NB4 (cell line): Measurements from ENCODE around the gene IL10.

Source experiments
- DNase-seq: peaks from one replicate; pipeline ENCODE4 v3.0.0; 2010; ENCODE audit warnings: low read depth
- H3K4me3 ChIP-seq: one replicate; pipeline ENCODE4 v1.5.1; 2011; ENCODE audit warnings: mild to moderate bottlenecking, low read depth, low read length, moderate library complexity
- MYC ChIP-seq: IDR thresholded peaks from 2 replicates; pipeline ENCODE4 v1.6.1; 2011; ENCODE audit warnings: low read depth, low read length
- POLR2A ChIP-seq: IDR thresholded peaks from 2 replicates; pipeline ENCODE4 v1.6.1; 2011; ENCODE audit warnings: mild to moderate bottlenecking; ENCODE audit not compliant: insufficient read length; ENCODE audit errors: extremely low read depth
- TF ChIP-seq, protein P1 (sequence below): IDR thresholded peaks from one replicate; pipeline ENCODE4 v1.5.1; 2012; ENCODE audit warnings: low read depth, low read length
- TF ChIP-seq, protein P2 (sequence below): IDR thresholded peaks from 2 replicates; pipeline ENCODE4 v1.6.1; 2011; ENCODE audit warnings: low read depth, low read length

Gene IL10

DNA sequence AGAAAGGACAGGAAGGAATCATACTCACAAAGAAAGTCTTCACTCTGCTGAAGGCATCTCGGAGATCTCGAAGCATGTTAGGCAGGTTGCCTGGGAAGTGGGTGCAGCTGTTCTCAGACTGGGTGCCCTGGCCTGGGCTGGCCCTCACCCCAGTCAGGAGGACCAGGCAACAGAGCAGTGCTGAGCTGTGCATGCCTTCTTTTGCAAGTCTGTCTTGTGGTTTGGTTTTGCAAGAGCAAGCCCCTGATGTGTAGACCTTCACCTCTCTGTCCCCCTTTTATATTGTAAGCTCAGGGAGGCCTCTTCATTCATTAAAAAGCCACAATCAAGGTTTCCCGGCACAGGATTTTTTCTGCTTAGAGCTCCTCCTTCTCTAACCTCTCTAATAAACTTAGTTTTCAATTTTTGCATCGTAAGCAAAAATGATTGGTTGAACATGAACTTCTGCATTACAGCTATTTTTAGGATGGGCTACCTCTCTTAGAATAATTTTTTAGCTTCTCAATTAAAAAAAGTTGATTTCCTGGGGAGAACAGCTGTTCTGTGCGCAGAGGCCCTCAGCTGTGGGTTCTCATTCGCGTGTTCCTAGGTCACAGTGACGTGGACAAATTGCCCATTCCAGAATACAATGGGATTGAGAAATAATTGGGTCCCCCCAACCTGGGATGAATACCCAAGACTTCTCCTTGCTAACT lies at the start of gene IL10:
IL10 (minus strand) TSS at position 252 of the 695 bp plus-strand sequence; CDS start at position 193, 59 bp downstream.
- peak; percentile 90 for DNase-seq
- no peak within 1 kb of the TSS for H3K4me3 ChIP-seq

DNA sequence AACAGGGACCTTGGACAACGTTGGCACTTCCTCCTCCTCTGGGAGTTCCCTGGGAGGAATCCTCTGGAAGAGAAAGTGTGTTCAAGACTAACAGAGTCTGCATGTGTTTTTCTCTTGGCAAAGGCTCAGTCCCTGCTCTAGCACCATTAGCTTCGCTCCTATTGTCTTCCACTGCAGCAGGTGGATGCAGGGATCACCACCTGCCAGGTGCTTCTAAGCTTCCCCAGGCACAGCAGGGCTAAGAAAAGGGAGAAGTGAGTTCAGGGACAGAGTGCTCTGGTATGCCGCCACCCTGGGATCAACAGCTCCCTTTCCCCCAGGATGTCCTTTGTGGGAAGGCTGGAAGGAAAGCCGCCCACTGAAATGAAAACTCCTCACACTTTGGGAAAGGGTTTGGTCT lies 49.2 kb upstream of the IL10 start:
- TF ChIP-seq, protein P1, sequence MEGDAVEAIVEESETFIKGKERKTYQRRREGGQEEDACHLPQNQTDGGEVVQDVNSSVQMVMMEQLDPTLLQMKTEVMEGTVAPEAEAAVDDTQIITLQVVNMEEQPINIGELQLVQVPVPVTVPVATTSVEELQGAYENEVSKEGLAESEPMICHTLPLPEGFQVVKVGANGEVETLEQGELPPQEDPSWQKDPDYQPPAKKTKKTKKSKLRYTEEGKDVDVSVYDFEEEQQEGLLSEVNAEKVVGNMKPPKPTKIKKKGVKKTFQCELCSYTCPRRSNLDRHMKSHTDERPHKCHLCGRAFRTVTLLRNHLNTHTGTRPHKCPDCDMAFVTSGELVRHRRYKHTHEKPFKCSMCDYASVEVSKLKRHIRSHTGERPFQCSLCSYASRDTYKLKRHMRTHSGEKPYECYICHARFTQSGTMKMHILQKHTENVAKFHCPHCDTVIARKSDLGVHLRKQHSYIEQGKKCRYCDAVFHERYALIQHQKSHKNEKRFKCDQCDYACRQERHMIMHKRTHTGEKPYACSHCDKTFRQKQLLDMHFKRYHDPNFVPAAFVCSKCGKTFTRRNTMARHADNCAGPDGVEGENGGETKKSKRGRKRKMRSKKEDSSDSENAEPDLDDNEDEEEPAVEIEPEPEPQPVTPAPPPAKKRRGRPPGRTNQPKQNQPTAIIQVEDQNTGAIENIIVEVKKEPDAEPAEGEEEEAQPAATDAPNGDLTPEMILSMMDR, result no peak
- TF ChIP-seq, protein P2, sequence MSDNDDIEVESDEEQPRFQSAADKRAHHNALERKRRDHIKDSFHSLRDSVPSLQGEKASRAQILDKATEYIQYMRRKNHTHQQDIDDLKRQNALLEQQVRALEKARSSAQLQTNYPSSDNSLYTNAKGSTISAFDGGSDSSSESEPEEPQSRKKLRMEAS, result no peak
- TF ChIP-seq POLR2A, result no peak
- no peak for TF ChIP-seq MYC

More for the DNA sequence above, at the start of gene IL10:
- TF ChIP-seq, protein P1, result no peak
- no peak for TF ChIP-seq POLR2A
- TF ChIP-seq MYC, result no peak
- TF ChIP-seq, protein P2, result no peak

DNA sequence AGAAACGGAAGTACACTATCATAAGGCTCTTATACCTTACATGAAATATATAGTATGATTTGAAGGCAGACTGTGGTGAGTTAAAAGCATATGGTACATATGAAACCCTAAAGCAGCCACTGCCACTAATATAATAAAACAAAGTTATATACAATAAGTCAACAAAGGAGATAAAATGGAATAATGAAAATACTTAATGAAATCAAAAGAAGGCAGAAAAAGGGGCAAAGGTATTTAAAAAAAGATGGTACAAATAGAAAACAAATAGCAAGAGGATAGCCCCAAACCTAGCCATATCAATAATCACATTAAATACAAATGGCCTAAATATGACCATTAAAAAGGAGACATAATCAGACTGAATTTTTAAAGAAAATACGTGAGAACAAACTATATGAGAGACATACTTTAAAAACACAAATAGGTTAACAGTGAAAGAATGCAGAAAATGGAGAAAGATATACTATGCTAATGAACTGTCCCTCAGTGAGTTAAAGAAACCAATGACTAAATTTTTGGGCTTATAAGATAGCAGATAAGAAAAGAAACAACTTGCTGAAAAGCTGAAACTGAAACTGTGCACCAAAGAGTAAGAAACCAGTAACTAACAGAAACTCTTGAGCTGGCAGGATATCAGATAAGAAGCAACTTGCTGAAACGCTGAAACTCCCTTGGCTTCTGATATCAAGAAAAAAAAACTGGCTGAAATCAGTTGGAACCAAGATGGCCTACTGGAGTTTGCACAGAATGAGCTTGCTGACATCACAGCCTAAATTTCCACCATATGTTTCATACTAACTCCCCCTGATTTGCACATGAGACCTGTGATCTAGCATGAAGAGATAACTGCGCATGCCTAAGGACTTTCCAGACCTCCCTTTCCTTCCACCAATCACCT lies 44.3 kb upstream of the IL10 start:
- TF ChIP-seq POLR2A, result no peak
- TF ChIP-seq, protein P2, result no peak
- TF ChIP-seq, protein P1, result no peak
- no peak for TF ChIP-seq MYC
- no peak for DNase-seq
- no peak overlapping the region for H3K4me3 ChIP-seq

More for the DNA sequence above, 49.2 kb upstream of the IL10 start:
- no peak for DNase-seq
- no peak overlapping the region for H3K4me3 ChIP-seq

DNA sequence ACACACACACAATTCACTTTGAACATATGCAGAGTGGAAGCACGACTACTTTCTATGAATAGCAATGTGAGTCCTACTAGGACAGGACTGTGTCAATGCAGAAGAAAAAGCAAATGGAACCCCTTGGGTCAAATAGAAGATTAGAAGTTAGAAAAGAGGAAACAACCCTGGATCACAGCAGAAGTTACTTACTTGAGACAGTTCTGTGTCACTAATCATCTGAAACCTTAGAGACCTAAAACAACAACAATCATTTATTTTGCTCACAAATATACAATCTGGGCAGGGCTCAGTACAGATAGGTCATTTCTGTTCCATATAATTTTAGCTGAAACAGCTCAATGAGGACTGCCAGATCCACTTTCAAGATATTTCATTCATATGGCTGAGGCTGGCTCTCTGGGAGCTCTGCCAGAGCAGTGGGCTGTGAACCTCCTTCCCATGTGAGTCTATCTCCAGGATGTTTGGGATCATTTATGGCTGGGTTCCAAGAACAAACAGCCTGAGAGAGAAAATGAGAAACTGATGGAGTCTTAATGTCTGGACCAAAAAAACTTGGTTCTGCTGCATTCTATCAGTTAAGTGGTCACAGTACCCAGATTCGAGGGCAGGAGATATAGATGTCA lies 42.5 kb upstream of the IL10 start:
- H3K4me3 ChIP-seq, result no peak overlapping the region
- DNase-seq, result no peak
- TF ChIP-seq, protein P2, result no peak
- no peak for TF ChIP-seq POLR2A
- TF ChIP-seq MYC, result no peak
- TF ChIP-seq, protein P1, result no peak

DNA sequence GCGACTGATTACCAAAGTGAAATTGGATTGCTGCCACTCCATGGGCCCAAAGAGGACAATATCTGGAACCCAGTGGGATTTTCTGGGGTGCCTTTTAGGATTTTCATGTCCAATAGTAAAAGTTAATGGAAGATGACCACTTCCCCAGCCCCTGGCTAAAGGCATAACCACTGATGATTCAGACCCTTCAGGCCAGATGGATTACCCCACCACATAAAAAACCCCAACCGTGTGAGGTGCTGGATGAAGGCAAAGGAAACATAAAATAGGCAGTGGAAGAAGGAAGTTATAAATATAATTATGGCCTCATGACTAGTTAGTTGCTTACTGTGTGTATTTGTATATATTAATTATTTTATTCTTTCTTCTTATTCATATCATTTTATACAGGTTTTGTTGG lies 40.2 kb upstream of the IL10 start:
- peak; percentile 43 for DNase-seq
- H3K4me3 ChIP-seq, result no peak overlapping the region
- TF ChIP-seq POLR2A (no peak), MYC (no peak)
- TF ChIP-seq, protein P1, result no peak
- TF ChIP-seq, protein P2, result no peak
